Ovary (tissue), 9 donors: ENCODE data around the gene CRTC1. TPM values are rescaled to one million over a fixed set of nuclear protein-coding genes. Genes with fewer than 3 reads are reported as not detected.

ENCODE experiments used
- DNase-seq, 5 donors: peaks; one replicate each; pipeline ENCODE4 v3.0.0-alpha.2; 2019 to 2020
- H3K27ac ChIP-seq, 2 donors: fragments of 200-600 bp; one replicate each; pipeline versions ENCODE4 v1.5.1 to v1.8.0; 2019 to 2022
- H3K27me3 ChIP-seq: fragments of 200-600 bp; one replicate; pipeline ENCODE4 v1.8.0; 2022
- H3K36me3 ChIP-seq: fragments of 200-600 bp; sonication (generic); one replicate; pipeline ENCODE4 v1.5.1; 2019
- H3K4me1 ChIP-seq: one replicate; pipeline ENCODE4 v1.8.1; 2013; ENCODE audit warnings: mild to moderate bottlenecking, moderate library complexity; ENCODE audit not compliant: insufficient read depth
- H3K4me3 ChIP-seq: fragments of 200-600 bp; sonication (generic); one replicate; pipeline ENCODE4 v1.5.1; 2017
- H3K9me3 ChIP-seq, 2 donors: fragments of 200-600 bp in 1 of 2; sonication (generic) in 1 of 2; one replicate each; pipeline versions ENCODE4 v1.5.1 to v1.8.1; 2013 to 2019; ENCODE audit warnings: mild to moderate bottlenecking in 1 of 2, moderate library complexity in 1 of 2
- CTCF ChIP-seq, 3 donors: fragments of 450-650 bp in 2 of 3; fragments of 200-600 bp in 1 of 3; IDR thresholded peaks; one replicate each; pipeline versions ENCODE4 v1.5.1 to v1.8.0; 2016 to 2022; ENCODE audit warnings: antibody characterized with exemption in 3 of 3, mild to moderate bottlenecking in 1 of 3
- EP300 ChIP-seq: sonication (generic); formaldehyde crosslinking; IDR thresholded peaks from one replicate; pipeline ENCODE4 v1.6.1; 2017; ENCODE audit warnings: antibody characterized with exemption
- POLR2A ChIP-seq: fragments of 450-650 bp; IDR thresholded peaks from one replicate; pipeline ENCODE4 v1.6.1; 2017; ENCODE audit warnings: antibody characterized with exemption, mild to moderate bottlenecking, moderate library complexity
- WGBS, 3 donors: extraction: QIAGEN DNeasy Blood & Tissue Kit in 1 of 3; methylation state at CpG; one replicate each; pipeline versions ENCODE4 v1.1.5 to v1.1.7; 2013 to 2017; 5-methylcytosine and 5-hydroxymethylcytosine counted together
- intact Hi-C, 4 donors: fragments of 100-400 bp; cut with DNase I; formaldehyde crosslinking; loops; one replicate each; pipeline versions ENCODE4 v1.11.0 to v1.15.1; 2022 to 2023
- polyA plus RNA-seq, 2 donors: library from polyadenylated mRNA; stranded (reverse); fragments of 200-250 nt in 1 of 2; fragments of 350-450 nt in 1 of 2; fragmentation: Illumina TruSeq in 1 of 2; extraction: RNeasy Lipid Tissue Mini Kit (QIAGEN cat#74804) in 1 of 2; gene quantifications; one replicate each; pipeline ENCODE4 v1.2.3, GENCODE V29; 2013 to 2014
- total RNA-seq, 7 donors: library from RNA; depleted of rRNA in 2 of 7; stranded (reverse); fragments of >200 nt in 2 of 7; fragmentation: NEBNext Ultra II Directional in 3 of 7; extraction: Animal tissue kit (Norgen Biotek cat#: 25700) in 3 of 7; gene quantifications; one replicate each; pipeline versions ENCODE4 v1.1.0 to v1.2.4, GENCODE V29; 2016 to 2023
- donor health status: DM: no; HTN: no; CAD: no; lungs with moderate emphysema.
- donor health status: DM: no; HTN: no; CAD: no.
- donor health status: Bipolar disorder and iron deficiency.
- donor health status: DM: yes; HTN: yes; CAD: no.
- donor health status: DM: no; HTN: no; CAD: no.
- donor health status: DM: yes; HTN: yes; CAD: no.

CRTC1 gene
- total and polyA plus RNA-seq, 9 donors: 2.3 to 19.5 (median 12.9) TPM

GRCh38 chr19:18759304-18759994 is 76.0 kb downstream of the CRTC1 start:
- Histone ChIP-seq H3K9me3 (no peaks in the 10 kb centered on the region), H3K27ac (no peak overlapping the region), H3K36me3 (no peaks in the 10 kb centered on the region), H3K4me3 (no peak overlapping the region), H3K27me3 (no peaks in the 10 kb centered on the region), H3K4me1 (peaks cover 8% of the 10 kb centered on the region)
- no peak for DNase-seq
- intact Hi-C loops: no loop called here
- WGBS, 3 donors: 86 to 91% (median 88%) methylated on average over 19 of the region's 19 CpGs
- TF ChIP-seq POLR2A (no peak), CTCF (IDR thresholded peaks at IDR 0.05) (no peak), EP300 (no peak)

GRCh38 chr19:18759995-18760426 is 76.5 kb downstream of the CRTC1 start:
- Histone ChIP-seq H3K4me1 (peaks cover 8% of the 10 kb centered on the region), H3K27me3 (no peaks in the 10 kb centered on the region), H3K9me3 (no peaks in the 10 kb centered on the region), H3K36me3 (no peaks in the 10 kb centered on the region), H3K27ac (no peak overlapping the region), H3K4me3 (no peak overlapping the region)
- WGBS, 3 donors: 90 to 93% (median 92%) methylated on average over 22 of the region's 22 CpGs
- no peak for DNase-seq
- TF ChIP-seq EP300: no peak
- TF ChIP-seq CTCF (IDR thresholded peaks at IDR 0.05): no peak
- no peak for TF ChIP-seq POLR2A
- intact Hi-C loops: no loop called here

GRCh38 chr19:18760440-18761383 is 77.2 kb downstream of the CRTC1 start:
- Histone ChIP-seq H3K36me3 (no peaks in the 10 kb centered on the region), H3K9me3 (no peaks in the 10 kb centered on the region), H3K4me1 (peaks cover 8% of the 10 kb centered on the region), H3K27ac (no peak overlapping the region), H3K27me3 (no peaks in the 10 kb centered on the region), H3K4me3 (no peak overlapping the region)
- DNase-seq: no peak
- intact Hi-C loops: no loop called here
- 89 to 91% (median 90%) methylated on average over 27 of the region's 27 CpGs for WGBS, 3 donors
- no peak for TF ChIP-seq POLR2A
- no peak for TF ChIP-seq EP300
- TF ChIP-seq CTCF (IDR thresholded peaks at IDR 0.05): no peak

GRCh38 chr19:18761531-18762110 is 78.1 kb downstream of the CRTC1 start:
- WGBS, 3 donors: 82 to 89% (median 85%) methylated on average over 16 of the region's 16 CpGs
- intact Hi-C loops: no loop called here
- no peaks in the 10 kb centered on the region for H3K9me3 ChIP-seq
- no peak for DNase-seq
- TF ChIP-seq EP300: no peak
- H3K27ac ChIP-seq: no peak overlapping the region
- H3K4me3 ChIP-seq: no peak overlapping the region
- H3K36me3 ChIP-seq: no peaks in the 10 kb centered on the region
- no peaks in the 10 kb centered on the region for H3K27me3 ChIP-seq
- peaks cover 8% of the 10 kb centered on the region for H3K4me1 ChIP-seq
